Lower lobe of right lung (tissue), 2 donors: ENCODE results near the gene UBA1. TPM values are rescaled to one million over a fixed set of nuclear protein-coding genes. Genes with fewer than 3 reads are reported as not detected.

Experiments used
- ATAC-seq, 2 donors: fragments of 200-7000 bp; cut with Tn5 transposase; one replicate each; pipeline ENCODE4 v1.9.1; 2020 to 2022; ENCODE audit warnings: mild to moderate bottlenecking in 2 of 2, moderate library complexity in 2 of 2
- DNase-seq: peaks from one replicate; pipeline ENCODE4 v3.0.0-alpha.2; 2020
- H3K27ac ChIP-seq: fragments of 200-600 bp; one replicate; pipeline ENCODE4 v1.8.0; 2022
- H3K27me3 ChIP-seq: fragments of 200-600 bp; one replicate; pipeline ENCODE4 v1.8.0; 2022; ENCODE audit warnings: low read depth
- H3K36me3 ChIP-seq: fragments of 200-600 bp; one replicate; pipeline ENCODE4 v1.8.0; 2022; ENCODE audit warnings: mild to moderate bottlenecking
- H3K4me1 ChIP-seq: fragments of 200-600 bp; one replicate; pipeline ENCODE4 v1.8.0; 2022
- H3K4me3 ChIP-seq: fragments of 200-600 bp; one replicate; pipeline ENCODE4 v1.8.0; 2022; ENCODE audit warnings: mild to moderate bottlenecking
- H3K9me3 ChIP-seq: fragments of 200-600 bp; one replicate; pipeline ENCODE4 v1.8.0; 2022
- intact Hi-C: fragments of 100-400 bp; cut with DNase I; formaldehyde crosslinking; loops from one replicate; pipeline ENCODE4 v1.11.0; 2022
- total RNA-seq: library from RNA; stranded (reverse); fragmentation: NEBNext Ultra II Directional; extraction: Animal tissue kit (Norgen Biotek cat#: 25700); gene quantifications from one replicate; pipeline ENCODE4 v1.2.1, GENCODE V29; 2021
- TF ChIP-seq, protein P1 (sequence below): fragments of 200-600 bp; IDR thresholded peaks from one replicate; pipeline ENCODE4 v1.8.0; 2022; ENCODE audit warnings: antibody characterized with exemption, mild to moderate bottlenecking
- donor health status: DM: no; HTN: yes; CAD: no; lungs with severe emphysema.

UBA1 gene
- total RNA-seq, 1 donor from 2014 or later = 152 TPM

DNA sequence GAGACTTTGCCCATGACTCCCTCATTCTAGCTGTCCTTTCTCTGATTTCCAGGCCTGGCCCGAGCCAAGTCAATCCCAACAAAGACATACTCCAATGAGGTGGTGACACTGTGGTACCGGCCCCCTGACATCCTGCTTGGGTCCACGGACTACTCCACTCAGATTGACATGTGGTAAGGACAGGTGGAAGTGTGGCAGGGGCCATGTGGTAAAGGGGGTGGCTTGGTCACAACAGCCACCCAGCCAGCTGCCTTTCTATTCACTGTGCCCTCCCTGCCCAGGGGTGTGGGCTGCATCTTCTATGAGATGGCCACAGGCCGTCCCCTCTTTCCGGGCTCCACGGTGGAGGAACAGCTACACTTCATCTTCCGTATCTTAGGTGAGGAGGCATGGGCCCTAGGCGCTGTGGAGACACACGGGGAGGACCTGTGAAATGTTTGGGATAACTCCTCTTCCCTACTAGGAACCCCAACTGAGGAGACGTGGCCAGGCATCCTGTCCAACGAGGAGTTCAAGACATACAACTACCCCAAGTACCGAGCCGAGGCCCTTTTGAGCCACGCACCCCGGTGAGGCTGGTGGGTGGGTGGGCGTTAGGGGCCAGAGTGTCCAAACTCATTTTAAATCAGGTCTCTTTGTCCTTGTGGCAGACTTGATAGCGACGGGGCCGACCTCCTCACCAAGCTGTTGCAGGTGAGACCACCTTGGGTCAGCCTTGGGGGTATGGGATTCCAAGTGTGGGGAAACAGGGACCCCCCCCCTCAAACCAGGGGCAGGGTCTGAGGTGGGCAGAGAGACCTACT lies 33.1 kb downstream of the UBA1 start:
- intact Hi-C loops = no loop called here
- H3K36me3 ChIP-seq = peaks cover 57% of the 10 kb centered on the region

DNA sequence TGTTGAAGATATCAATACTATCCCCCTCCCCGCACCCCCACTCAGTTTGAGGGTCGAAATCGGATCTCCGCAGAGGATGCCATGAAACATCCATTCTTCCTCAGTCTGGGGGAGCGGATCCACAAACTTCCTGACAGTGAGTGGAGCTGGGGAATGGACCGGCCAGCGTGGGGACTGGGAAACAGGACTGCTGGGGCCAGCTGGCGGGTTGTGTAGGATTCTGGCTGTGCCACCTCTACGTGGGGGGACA lies 33.6 kb downstream of the UBA1 start:
- intact Hi-C loops = no loop called here
- peaks cover 57% of the 10 kb centered on the region for H3K36me3 ChIP-seq
- no peak for DNase-seq

More for the DNA sequence above, 33.1 kb downstream of the UBA1 start:
- DNase-seq (no peak), ATAC-seq (no peak)
- Histone ChIP-seq H3K27me3 (no peaks in the 10 kb centered on the region), H3K9me3 (no peaks in the 10 kb centered on the region), H3K27ac (no peak overlapping the region), H3K4me3 (no peak overlapping the region), H3K4me1 (no peaks in the 10 kb centered on the region)
- TF ChIP-seq, protein P1, sequence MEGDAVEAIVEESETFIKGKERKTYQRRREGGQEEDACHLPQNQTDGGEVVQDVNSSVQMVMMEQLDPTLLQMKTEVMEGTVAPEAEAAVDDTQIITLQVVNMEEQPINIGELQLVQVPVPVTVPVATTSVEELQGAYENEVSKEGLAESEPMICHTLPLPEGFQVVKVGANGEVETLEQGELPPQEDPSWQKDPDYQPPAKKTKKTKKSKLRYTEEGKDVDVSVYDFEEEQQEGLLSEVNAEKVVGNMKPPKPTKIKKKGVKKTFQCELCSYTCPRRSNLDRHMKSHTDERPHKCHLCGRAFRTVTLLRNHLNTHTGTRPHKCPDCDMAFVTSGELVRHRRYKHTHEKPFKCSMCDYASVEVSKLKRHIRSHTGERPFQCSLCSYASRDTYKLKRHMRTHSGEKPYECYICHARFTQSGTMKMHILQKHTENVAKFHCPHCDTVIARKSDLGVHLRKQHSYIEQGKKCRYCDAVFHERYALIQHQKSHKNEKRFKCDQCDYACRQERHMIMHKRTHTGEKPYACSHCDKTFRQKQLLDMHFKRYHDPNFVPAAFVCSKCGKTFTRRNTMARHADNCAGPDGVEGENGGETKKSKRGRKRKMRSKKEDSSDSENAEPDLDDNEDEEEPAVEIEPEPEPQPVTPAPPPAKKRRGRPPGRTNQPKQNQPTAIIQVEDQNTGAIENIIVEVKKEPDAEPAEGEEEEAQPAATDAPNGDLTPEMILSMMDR = no peak

DNA sequence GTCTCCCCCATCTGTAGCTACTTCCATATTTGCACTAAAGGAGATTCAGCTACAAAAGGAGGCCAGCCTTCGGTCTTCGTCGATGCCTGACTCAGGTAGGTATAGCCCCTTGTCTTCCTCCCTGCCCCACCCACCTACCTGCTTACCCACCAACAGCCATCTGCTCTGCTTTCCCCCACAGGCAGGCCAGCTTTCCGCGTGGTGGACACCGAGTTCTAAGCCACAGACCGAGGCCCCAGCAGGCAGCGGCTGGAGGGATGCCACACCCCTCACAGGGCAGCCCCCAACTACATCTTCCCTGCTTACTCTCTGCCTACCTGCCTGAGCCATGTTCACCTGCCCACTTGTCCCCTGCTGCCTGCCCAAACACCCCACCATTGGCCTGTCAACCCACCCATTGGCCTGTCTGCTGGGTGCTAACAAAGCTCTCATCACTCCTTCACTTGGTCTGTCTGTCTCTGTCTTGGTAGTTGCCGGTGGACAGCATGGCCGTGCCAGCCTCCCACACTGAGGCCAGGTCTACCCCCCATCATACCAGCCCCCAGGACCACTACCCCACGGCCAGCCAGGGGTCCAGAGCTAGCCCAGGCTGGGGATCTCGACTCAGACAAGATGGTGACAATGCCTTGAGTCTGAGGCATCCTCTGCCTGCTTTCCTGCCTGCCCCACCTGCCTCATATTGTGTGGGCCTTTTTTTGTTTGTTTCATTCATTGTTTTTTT lies 35.1 kb downstream of the UBA1 start:
- no peak overlapping the region for H3K4me3 ChIP-seq
- H3K9me3 ChIP-seq = no peaks in the 10 kb centered on the region
- TF ChIP-seq, protein P1 = no peak
- ATAC-seq = no peak
- H3K4me1 ChIP-seq = peaks cover 8% of the 10 kb centered on the region
- no peak overlapping the region for H3K27ac ChIP-seq
- H3K27me3 ChIP-seq = no peaks in the 10 kb centered on the region
- H3K36me3 ChIP-seq = peaks cover 50% of the 10 kb centered on the region
- intact Hi-C loops = no loop called here
- no peak for DNase-seq

More for the DNA sequence above, 33.6 kb downstream of the UBA1 start:
- no peak for ATAC-seq
- no peaks in the 10 kb centered on the region for H3K9me3 ChIP-seq
- TF ChIP-seq, protein P1 = no peak
- H3K27ac ChIP-seq = no peak overlapping the region
- H3K27me3 ChIP-seq = no peaks in the 10 kb centered on the region
- no peak overlapping the region for H3K4me3 ChIP-seq
- peaks cover 4% of the 10 kb centered on the region for H3K4me1 ChIP-seq

DNA sequence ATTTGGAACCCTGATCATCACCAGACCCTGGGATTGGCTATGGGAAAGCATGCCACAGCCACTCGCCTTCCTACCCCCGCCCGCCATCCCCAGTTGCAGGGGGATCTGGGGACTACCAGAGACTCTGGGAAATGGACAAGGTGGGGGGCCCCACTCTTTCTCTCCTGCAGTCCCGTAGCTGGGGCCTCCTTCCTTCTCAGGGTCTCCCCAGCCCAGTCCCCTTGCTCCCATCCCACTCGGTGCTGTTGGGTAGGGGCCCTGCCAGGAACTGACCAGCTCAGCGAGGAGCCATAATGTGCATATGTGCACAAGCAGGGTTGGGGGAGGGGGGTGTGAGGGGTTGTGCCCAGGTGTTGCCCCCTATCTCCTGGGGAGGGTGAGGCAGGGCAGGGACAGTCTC lies 35.8 kb downstream of the UBA1 start:
- ATAC-seq (no peak), DNase-seq (no peak)
- H3K27me3 ChIP-seq = no peaks in the 10 kb centered on the region
- intact Hi-C loops = no loop called here
- no peaks in the 10 kb centered on the region for H3K9me3 ChIP-seq
- TF ChIP-seq, protein P1 = no peak
- no peak overlapping the region for H3K4me3 ChIP-seq
- peaks cover 8% of the 10 kb centered on the region for H3K4me1 ChIP-seq
- H3K36me3 ChIP-seq = peaks cover 43% of the 10 kb centered on the region
- no peak overlapping the region for H3K27ac ChIP-seq

DNA sequence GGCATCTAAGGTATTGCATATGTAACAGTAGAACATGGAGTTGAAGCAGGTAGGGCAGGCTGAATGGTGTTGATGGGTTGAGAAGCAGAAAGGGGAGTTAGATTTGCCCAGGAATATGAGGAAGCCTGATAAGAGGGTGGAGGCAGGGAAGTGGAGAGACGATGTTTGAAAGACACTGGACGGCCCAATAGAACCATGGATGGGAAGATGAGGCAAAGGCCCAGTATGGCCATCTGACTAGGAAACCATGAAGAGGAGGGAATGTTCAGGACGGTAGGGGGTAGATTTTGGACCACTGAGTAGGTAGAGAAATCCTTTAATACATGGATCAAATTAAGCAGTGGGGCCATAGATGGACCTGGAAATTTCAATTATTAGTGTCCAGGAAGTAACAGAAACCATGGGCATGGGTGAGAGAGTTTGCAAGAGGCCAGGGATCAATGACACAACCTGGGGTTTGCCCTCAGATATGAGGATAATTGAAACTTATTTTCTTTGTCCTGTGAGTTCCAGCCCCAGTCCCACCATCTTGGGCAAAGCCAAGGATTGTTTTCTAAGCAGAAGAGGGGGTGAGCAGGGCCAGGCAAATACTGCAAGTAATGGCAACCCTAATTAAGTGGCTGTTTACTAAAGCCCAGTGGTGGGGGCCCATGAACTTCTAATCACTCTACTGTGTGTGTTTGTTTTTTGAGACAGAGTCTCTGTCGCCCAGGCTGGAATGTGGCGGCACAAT lies 36.7 kb downstream of the UBA1 start:
- no peak for DNase-seq
- Histone ChIP-seq H3K4me3 (no peak overlapping the region), H3K9me3 (no peaks in the 10 kb centered on the region), H3K4me1 (peaks cover 16% of the 10 kb centered on the region), H3K27ac (no peak overlapping the region), H3K27me3 (no peaks in the 10 kb centered on the region), H3K36me3 (peaks cover 36% of the 10 kb centered on the region)
- TF ChIP-seq, protein P1 = no peak
- intact Hi-C loops = no loop called here
- ATAC-seq = no peak
